ENCODE results near the gene L1TD1.

DNA sequence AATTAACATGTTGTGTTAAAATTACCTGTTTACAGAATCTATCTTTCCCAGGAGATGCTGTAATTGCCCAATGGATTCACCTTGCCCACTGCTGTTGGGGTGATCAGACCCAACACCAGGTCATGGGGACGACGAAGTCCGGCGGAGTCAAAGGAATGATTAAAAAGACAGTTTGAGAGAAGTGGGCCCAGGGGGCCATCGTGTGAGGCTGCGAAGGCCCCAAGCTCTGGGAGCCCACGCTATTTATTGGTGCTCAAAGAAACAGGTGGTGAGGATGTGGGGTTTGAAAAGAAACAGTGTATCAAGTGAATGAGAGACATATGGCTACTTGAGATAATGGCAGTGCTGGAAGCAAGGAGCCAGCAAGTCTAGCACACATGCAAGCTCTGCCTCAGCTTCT, 16.3 kb upstream of the L1TD1 start:
- TF ChIP-seq REST (IDR thresholded peaks at IDR 0.05; ENCODE audit: insufficient read depth in 1 of 2, low read depth in 2 of 2, low read length in 2 of 2) (no peak), TAF1 (IDR thresholded peaks at IDR 0.05; ENCODE audit: borderline replicate concordance, insufficient read depth, low read length) (no peak), POLR2AphosphoS5 (IDR thresholded peaks at IDR 0.05; ENCODE audit: low read depth, low read length) (no peak)

Measured in PFSK-1 (cell line).